HG02870 (cell line): ENCODE data around the gene NTRK3.

ENCODE experiments used
- ATAC-seq: cut with Tn5 transposase; IDR thresholded peaks from one replicate; pipeline ENCODE4 v1.9.1; 2021; ENCODE audit warnings: mild to moderate bottlenecking, moderate library complexity; ENCODE audit not compliant: unreplicated experiment

Gene NTRK3

DNA sequence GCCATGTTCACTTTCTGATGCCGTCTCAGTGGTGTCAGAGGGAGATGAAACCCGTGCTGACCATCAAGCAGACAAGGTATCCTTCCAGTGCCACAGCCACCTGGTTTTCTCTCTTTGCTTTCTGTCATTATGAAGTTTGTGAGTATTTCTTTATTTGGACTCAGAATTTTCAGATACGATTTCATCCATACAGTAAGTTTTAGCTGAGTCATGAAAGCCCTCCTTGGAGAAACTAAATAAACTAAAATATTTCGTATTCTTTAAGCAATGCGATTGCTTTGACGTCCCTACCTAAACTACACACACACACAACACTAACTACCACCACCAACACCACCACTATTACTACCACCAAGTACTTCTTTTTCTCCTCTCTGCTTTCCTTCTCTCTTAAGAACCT, 350.1 kb downstream of the NTRK3 start:
- no peak for ATAC-seq

DNA sequence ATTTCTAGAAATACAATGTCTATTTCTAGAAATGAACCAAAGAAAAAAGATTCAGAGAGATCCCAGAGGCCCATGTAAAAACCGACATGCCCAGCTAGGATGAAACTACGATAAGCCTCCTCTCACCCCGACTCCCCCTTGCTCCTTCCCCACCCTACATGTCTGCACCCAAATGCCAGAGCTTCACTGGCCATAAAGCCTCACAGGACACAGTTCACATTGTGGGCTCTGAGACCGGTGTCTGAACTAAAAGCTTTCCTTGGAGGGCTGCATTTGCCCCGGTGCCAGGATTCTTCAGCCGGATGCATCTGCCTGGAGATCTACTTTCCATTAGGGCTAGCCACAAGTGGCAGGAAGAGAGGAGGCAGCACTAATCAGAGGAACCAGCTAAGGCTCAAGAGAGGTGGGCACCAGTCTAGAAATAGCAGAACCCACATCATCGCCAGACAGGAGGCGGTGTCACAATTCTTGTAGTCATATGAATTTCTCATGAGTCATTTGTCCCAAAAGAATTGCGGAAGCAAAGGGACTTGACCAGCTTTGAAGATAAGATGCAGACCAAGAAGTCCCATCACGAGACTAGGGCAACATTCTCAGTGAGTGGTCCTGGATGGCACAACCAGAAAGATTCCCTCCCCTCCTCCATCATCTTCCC, 353.6 kb downstream of the NTRK3 start:
- no peak for ATAC-seq

DNA sequence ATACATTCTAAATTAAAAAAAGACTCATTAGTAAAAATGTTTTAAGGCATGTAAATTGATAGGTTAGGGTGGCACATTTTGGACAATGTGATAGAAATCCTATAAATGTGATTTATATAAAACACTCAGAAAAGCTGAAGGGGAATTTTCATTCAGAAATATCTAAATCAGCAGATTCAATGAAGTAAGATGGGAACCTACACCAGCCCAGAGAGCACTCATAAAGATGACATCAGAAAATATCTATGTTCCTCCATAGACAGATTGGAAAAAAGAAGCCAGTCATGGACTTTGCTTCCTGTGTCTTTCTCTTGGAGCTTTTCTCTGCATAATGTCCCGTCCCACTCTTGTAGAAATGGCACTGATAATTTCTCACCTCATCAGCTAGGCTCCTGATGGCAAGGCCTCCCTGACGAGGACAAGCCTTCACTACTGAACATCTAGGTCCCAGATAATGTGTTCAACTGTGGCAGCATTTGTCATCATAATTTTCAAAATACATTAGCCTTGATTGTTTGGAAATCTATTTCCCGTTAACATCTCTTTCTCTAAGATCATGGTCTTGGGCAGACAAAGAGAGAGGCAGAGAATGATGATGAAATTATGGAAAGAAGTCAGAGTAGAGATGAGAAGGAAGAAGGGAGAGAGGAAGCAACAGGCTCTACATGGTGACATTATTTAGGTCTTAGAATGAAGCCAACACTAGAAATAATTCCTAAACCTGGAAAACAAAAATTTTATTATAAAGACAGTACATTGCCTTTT, 354.4 kb downstream of the NTRK3 start:
- ATAC-seq, result no peak

GRCh38 chr15:87901008-87901407, 355.5 kb downstream of the NTRK3 start:
- ATAC-seq, result no peak

GRCh38 chr15:87896936-87897335, 359.6 kb downstream of the NTRK3 start:
- no peak for ATAC-seq

- no peak for ATAC-seq
Measured at GRCh38 chr15:87887177-87887576, 369.4 kb downstream of the NTRK3 start.

DNA sequence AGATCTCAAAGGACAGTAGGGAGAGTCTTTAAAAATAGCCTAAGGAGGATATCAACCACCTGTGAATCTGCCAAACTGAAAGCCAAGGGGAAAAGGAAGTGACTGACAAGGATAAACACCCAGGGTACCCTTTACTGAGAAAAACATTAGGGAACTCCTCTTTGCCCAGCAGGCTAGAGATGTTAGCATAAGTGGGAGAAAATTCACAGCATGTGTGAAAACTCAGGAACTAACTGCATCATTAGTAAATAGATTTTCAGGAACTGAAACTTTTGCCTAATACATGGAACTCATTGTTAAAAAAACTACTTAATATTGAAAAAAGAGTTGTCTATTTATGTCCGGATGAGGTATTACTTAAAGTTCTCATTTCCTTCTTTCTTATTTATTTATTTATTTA, 375.5 kb downstream of the NTRK3 start:
- no peak for ATAC-seq

DNA sequence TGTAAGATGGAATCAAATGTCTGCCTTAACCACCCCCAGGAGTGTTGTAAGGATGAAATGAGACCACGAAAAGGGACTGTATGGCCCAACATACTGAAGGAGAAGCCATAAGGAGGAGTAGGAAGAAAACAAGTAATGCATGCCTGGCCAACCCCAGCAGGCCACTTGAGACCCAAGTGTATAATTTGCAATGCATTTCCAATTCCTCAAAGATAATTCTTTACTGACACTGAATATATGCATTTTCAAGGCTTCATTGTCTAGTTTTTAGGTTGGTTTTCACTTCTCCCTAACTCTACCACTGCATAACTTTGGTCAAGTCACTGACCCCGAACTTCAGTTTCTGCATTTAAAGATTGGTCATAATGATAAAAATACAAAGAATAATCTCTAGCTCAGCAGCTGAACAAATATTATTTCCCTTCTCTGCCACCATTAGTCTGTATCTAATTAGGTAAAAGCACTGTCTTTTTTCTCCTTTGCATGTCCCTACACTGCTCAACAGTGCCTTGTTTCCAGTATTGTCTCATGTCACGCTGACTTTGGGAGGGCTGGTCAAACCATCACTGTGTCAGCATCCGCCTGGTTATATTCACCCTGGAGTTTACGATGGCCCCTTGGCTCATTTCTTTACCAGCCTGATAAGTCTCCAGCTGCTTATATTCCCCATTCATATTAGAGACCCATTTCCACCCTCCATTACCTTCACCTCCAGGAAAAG, 378.6 kb downstream of the NTRK3 start:
- no peak for ATAC-seq

DNA sequence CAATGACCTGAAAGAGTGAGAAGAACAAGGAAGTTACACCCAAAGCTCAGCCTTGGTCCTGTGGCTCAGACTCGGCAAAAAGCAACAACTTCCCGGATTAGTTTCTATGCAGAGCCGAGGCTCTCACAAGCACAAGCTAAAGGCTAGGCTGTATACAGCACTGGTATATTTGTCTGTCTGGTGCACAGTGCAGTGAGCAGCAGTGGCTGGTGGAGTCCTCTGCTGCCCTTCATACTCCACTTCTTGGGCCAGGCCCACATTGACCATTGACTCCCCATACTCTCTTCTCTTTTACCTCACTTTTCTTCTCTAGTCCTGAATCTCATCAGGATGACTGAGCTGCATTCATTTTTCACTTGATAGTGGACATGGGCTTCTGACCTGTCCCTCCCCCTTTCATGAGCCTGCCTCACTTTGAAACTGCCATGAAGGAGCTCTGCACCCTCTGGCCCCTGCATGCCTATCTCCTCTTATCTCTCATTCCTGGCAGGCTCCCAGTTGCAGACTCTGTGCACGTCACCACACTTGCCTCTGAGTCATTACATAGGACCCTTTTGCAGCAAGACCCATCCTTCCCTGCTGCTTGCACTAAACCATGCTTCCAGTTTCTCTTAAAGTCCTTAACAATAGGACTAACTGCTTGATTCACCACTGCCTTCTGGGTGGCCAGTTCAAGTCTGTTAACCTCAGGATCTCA, 379.3 kb downstream of the NTRK3 start:
- no peak for ATAC-seq

DNA sequence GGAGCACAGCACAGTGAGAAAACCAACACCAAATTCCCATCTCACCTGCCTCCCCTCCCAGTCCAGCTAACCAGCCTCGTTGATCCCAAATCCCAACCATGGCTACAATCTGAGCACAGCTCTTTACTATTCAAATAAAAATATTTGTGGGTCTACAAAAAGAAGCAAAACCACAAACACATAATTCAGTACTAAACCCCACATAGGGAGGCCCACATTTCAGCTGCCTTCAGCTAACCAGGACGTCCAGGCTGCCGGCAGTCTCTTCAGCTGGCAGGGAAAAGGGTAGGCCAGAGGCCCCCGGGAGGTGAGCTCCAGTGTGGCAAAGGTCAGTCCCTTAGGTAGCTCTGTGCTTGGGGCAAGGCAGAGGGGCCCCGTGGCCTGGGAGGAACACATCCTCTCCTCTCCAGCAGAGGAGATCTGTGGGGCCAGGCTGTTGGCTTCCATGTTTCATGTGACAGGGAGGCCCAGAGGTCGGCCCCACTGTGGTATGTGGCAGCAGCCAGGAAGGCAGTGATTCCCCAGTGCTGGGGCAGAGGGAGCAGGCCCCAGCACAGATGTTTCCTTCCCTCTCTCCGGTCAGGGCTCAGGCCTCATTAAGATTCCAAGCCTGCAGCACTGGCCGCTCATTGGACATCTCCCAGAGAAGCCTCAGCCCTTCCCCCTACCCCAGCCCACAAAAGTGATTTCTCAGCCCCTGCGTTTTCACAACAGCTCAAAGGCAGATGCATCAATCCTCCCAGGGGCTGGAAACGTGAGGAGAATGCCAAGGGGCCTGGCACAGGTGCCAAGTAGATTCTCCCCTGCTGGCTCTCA, 381.4 kb downstream of the NTRK3 start:
- no peak for ATAC-seq

GRCh38 chr15:87873516-87873915, 383.0 kb downstream of the NTRK3 start:
- no peak for ATAC-seq

GRCh38 chr15:87871731-87872320, 384.7 kb downstream of the NTRK3 start:
- ATAC-seq, result no peak

DNA sequence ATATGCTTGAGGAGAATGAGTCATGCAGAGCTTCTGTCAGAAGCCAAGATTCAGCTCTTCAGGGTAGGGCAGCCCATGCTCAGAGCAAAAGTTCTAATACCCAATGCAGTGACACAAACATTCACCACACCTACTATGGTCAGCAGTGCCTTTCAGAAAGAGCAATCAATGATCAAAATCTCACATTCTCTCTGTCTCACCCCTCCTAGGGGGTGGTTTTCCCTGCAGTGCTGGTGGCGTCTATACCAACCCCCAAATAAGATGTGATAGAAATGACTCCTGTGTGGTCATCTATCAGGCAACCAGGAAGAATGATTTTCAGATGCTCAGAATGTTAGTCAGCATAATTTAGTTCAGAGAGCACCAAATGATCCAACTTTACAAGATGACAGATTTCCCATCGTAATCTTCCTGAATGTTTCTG, 385.3 kb downstream of the NTRK3 start:
- no peak for ATAC-seq

DNA sequence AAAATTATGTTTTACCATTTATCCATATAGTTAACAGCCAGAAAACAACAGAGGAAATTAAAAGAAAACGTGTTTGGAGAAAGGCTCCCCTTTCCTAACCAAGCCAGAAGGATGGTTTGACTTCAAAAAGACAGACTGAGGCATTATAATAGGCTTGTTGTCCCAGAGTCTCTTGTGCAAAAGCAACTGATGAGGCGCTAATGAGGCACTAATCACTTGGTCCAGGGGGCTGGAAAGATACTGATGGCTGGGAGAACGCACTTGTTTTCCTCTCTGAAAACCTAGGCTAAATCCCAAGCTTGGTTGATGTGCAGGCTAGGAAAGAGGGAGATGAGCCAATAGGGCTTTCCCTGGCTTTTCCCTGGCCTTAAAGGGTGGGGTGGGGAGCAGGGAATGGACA, 389.6 kb downstream of the NTRK3 start:
- ATAC-seq, result no peak

DNA sequence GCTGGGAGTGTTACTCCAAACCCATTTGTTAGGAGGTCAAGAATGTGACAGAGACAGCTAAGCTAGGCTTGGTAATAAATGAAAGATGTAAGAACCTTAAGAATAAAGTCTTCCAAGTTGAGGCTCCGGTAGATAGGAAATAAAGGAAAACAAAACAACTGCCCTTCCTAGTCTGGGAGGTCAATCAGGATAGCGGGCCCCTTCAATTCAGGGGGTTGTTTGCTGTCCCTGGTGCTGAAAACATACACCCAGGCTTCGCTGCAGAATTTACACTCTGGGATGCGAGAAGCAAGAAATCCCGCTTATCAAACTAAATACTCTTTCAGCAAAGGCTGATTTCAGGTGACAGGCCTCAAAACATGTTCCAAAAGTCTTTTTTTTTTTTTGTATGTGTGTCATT, 393.4 kb downstream of the NTRK3 start:
- no peak for ATAC-seq

- ATAC-seq, result no peak
Measured at GRCh38 chr15:87860743-87861142, 395.8 kb downstream of the NTRK3 start.

GRCh38 chr15:87858651-87859050, 397.9 kb downstream of the NTRK3 start:
- ATAC-seq, result no peak

GRCh38 chr15:87851497-87851896, 405.0 kb downstream of the NTRK3 start:
- no peak for ATAC-seq

DNA sequence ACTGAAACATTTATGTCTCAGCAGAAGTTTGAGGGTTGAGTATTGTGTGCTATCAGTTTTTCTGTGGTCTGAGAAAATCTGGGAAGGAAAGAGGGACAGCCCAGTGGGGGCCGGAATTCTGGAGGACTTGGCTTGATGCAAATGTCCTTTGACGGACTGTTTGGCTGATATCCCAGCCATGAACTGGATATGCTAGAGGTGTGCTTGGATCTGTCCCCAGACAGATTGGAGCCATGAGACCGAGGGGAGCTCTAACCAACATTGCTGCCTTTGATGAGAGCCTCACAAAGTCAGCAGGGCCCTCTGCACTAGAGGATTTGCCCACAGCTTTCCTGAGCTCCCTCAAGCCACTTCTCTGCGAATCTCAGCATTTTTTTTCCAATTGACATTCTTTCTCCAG, 405.6 kb downstream of the NTRK3 start:
- ATAC-seq, result no peak

GRCh38 chr15:87849181-87849580, 407.4 kb downstream of the NTRK3 start:
- ATAC-seq, result no peak
